H1 (cell line): ENCODE measurements around the gene RAD50.

Experiments
- POLR2AphosphoS5 ChIP-seq: IDR thresholded peaks from 2 replicates; pipeline ENCODE4 v1.6.1; 2011; ENCODE audit warnings: low read depth, low read length
- SP1 ChIP-seq: IDR thresholded peaks from 2 replicates; pipeline ENCODE4 v1.6.1; 2011; ENCODE audit warnings: low read depth, low read length
- TF ChIP-seq, protein P1 (sequence below), 3 experiments: IDR thresholded peaks; 1 replicate in 2 of 3; 2 replicates in 1 of 3; pipeline versions ENCODE4 v1.5.1 to v1.6.1; 2011; ENCODE audit warnings: low read length in 3 of 3, mild to moderate bottlenecking in 3 of 3, inconsistent platforms in 2 of 3, low read depth in 1 of 3, moderate library complexity in 1 of 3; ENCODE audit not compliant: insufficient read depth in 1 of 3; ENCODE audit errors: control extremely low read depth in 1 of 3
- TF ChIP-seq, protein P2 (sequence below): IDR thresholded peaks from 2 replicates; pipeline ENCODE4 v1.6.1; 2011; ENCODE audit warnings: low read length, improper control_type of control experiment

DNA sequence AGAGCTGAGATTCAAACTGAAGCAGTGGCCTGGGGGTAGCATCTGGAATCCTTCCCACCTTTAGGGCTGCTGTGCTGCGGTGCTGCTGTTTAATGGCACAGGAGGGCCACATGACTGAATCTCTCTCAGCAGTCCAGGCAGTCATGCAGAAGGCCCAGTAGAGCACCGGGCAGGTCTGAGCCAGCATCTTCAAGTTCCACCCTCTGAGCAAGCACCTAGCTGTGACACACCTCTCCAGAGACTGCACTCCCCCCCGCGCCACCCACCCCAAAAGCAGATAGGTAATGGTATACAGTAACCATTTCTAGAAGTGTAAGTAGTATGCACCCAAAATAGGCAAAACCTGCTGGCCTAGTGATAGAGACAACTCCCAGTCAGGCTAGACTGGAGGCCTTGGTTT, 125.2 kb downstream of the RAD50 start:
- TF ChIP-seq POLR2AphosphoS5: no peak
- TF ChIP-seq SP1: no peak
- TF ChIP-seq, protein P1, sequence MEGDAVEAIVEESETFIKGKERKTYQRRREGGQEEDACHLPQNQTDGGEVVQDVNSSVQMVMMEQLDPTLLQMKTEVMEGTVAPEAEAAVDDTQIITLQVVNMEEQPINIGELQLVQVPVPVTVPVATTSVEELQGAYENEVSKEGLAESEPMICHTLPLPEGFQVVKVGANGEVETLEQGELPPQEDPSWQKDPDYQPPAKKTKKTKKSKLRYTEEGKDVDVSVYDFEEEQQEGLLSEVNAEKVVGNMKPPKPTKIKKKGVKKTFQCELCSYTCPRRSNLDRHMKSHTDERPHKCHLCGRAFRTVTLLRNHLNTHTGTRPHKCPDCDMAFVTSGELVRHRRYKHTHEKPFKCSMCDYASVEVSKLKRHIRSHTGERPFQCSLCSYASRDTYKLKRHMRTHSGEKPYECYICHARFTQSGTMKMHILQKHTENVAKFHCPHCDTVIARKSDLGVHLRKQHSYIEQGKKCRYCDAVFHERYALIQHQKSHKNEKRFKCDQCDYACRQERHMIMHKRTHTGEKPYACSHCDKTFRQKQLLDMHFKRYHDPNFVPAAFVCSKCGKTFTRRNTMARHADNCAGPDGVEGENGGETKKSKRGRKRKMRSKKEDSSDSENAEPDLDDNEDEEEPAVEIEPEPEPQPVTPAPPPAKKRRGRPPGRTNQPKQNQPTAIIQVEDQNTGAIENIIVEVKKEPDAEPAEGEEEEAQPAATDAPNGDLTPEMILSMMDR (IDR thresholded peaks at IDR 0.05; ENCODE audit: control extremely low read depth in 1 of 3, insufficient read depth in 1 of 3, low read depth in 1 of 3, low read length in 3 of 3): no peak
- TF ChIP-seq, protein P2, sequence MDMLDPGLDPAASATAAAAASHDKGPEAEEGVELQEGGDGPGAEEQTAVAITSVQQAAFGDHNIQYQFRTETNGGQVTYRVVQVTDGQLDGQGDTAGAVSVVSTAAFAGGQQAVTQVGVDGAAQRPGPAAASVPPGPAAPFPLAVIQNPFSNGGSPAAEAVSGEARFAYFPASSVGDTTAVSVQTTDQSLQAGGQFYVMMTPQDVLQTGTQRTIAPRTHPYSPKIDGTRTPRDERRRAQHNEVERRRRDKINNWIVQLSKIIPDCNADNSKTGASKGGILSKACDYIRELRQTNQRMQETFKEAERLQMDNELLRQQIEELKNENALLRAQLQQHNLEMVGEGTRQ: no peak
